Immature natural killer cell (primary cell): ENCODE measurements around the gene CHST9. TPM values are rescaled to one million over a fixed set of nuclear protein-coding genes. Genes with fewer than 3 reads are reported as not detected.

ENCODE experiments used
- DNase-seq, 3 donors: peaks; one replicate each; pipeline ENCODE4 v3.0.0; 2022; ENCODE audit warnings: mixed read lengths in 1 of 3
- H3K27ac Mint-ChIP-seq, 6 donors: one replicate each; pipeline ENCODE4 v1.8.0; 2020; ENCODE audit warnings: mixed read lengths in 6 of 6, mild to moderate bottlenecking in 5 of 6, inconsistent platforms in 4 of 6, moderate library complexity in 3 of 6
- H3K27me3 Mint-ChIP-seq, 3 donors: one replicate each; pipeline ENCODE4 v1.8.0; 2020 to 2021; ENCODE audit warnings: low read depth in 3 of 3, mild to moderate bottlenecking in 3 of 3, mixed read lengths in 3 of 3, moderate library complexity in 3 of 3, inconsistent platforms in 1 of 3
- H3K36me3 Mint-ChIP-seq, 3 donors: one replicate each; pipeline ENCODE4 v1.8.0; 2020; ENCODE audit warnings: mixed read lengths in 3 of 3, inconsistent platforms in 2 of 3, mild to moderate bottlenecking in 2 of 3
- H3K4me1 Mint-ChIP-seq, 2 donors: one replicate each; pipeline ENCODE4 v1.8.0; 2020; ENCODE audit warnings: inconsistent platforms in 2 of 2, mild to moderate bottlenecking in 2 of 2, mixed read lengths in 2 of 2, moderate library complexity in 1 of 2
- H3K4me3 Mint-ChIP-seq, 5 donors: one replicate each; pipeline ENCODE4 v1.8.0; 2020; ENCODE audit warnings: mild to moderate bottlenecking in 5 of 5, mixed read lengths in 5 of 5, inconsistent platforms in 3 of 5, moderate library complexity in 3 of 5
- H3K9me3 Mint-ChIP-seq, 6 donors: one replicate each; pipeline ENCODE4 v1.8.0; 2020; ENCODE audit warnings: mild to moderate bottlenecking in 6 of 6, mixed read lengths in 6 of 6, inconsistent platforms in 4 of 6, moderate library complexity in 3 of 6
- polyA plus RNA-seq, 3 donors: library from polyadenylated mRNA; unstranded; fragments of 300-500 nt; fragmentation: Illumina TruSeq; gene quantifications; one replicate each; pipeline ENCODE4 v1.2.3, GENCODE V29; 2021

CHST9 gene
- polyA plus RNA-seq, 3 donors from 2014 or later, result not detected

GRCh38 chr18:27045342-27045741 lies 139.8 kb downstream of the CHST9 start:
- no peak overlapping the region for H3K4me3 Mint-ChIP-seq
- H3K4me1 Mint-ChIP-seq, result no peaks in the 10 kb centered on the region
- peaks cover 2 to 31% (median 8%) of the 10 kb centered on the region in 6 donors for H3K9me3 Mint-ChIP-seq
- H3K27ac Mint-ChIP-seq, result no peak overlapping the region
- no peak for DNase-seq
- H3K27me3 Mint-ChIP-seq, result peaks cover 0 to 2% (median 0%) of the 10 kb centered on the region in 3 donors
- H3K36me3 Mint-ChIP-seq, result no peaks in the 10 kb centered on the region

GRCh38 chr18:27042177-27042576 lies 142.9 kb downstream of the CHST9 start:
- Mint-ChIP-seq H3K4me3 (no peak overlapping the region), H3K27ac (no peak overlapping the region), H3K27me3 (no peaks in the 10 kb centered on the region), H3K36me3 (no peaks in the 10 kb centered on the region), H3K9me3 (peaks cover 2 to 10% (median 4%) of the 10 kb centered on the region in 6 donors), H3K4me1 (no peaks in the 10 kb centered on the region)
- no peak for DNase-seq

GRCh38 chr18:27040796-27041195 lies 144.3 kb downstream of the CHST9 start:
- no peak for DNase-seq
- H3K9me3 Mint-ChIP-seq, result peaks cover 2 to 10% (median 5%) of the 10 kb centered on the region in 6 donors
- no peak overlapping the region for H3K27ac Mint-ChIP-seq
- H3K36me3 Mint-ChIP-seq, result no peaks in the 10 kb centered on the region
- H3K27me3 Mint-ChIP-seq, result no peaks in the 10 kb centered on the region
- no peak overlapping the region for H3K4me3 Mint-ChIP-seq
- H3K4me1 Mint-ChIP-seq, result no peaks in the 10 kb centered on the region

GRCh38 chr18:27033722-27034121 lies 151.4 kb downstream of the CHST9 start:
- Mint-ChIP-seq H3K9me3 (peaks cover 0 to 27% (median 7%) of the 10 kb centered on the region in 6 donors), H3K4me3 (no peak overlapping the region), H3K27me3 (peaks cover 0 to 1% (median 0%) of the 10 kb centered on the region in 3 donors), H3K36me3 (peaks cover 0 to 3% (median 0%) of the 10 kb centered on the region in 3 donors), H3K27ac (no peak overlapping the region), H3K4me1 (no peaks in the 10 kb centered on the region)
- no peak for DNase-seq

- Mint-ChIP-seq H3K4me1 (no peaks in the 10 kb centered on the region), H3K4me3 (no peak overlapping the region), H3K36me3 (peaks cover 0 to 3% (median 0%) of the 10 kb centered on the region in 3 donors), H3K27ac (no peak overlapping the region), H3K9me3 (peaks cover 0 to 26% (median 7%) of the 10 kb centered on the region in 6 donors), H3K27me3 (peaks cover 0 to 1% (median 0%) of the 10 kb centered on the region in 3 donors)
- DNase-seq, result no peak
These were observed 154.7 kb downstream of the CHST9 start for GRCh38 chr18:27030421-27030820.

GRCh38 chr18:27022477-27022876 lies 162.6 kb downstream of the CHST9 start:
- DNase-seq, result no peak
- no peak overlapping the region for H3K27ac Mint-ChIP-seq
- peaks cover 0 to 5% (median 0%) of the 10 kb centered on the region in 3 donors for H3K27me3 Mint-ChIP-seq
- no peak overlapping the region for H3K4me3 Mint-ChIP-seq
- H3K4me1 Mint-ChIP-seq, result no peaks in the 10 kb centered on the region
- peaks cover under 1 to 12% (median 5%) of the 10 kb centered on the region in 6 donors for H3K9me3 Mint-ChIP-seq
- H3K36me3 Mint-ChIP-seq, result no peaks in the 10 kb centered on the region

GRCh38 chr18:27017901-27018500 lies 167.1 kb downstream of the CHST9 start:
- no peak overlapping the region for H3K4me3 Mint-ChIP-seq
- H3K27ac Mint-ChIP-seq, result no peak overlapping the region
- no peaks in the 10 kb centered on the region for H3K4me1 Mint-ChIP-seq
- no peak for DNase-seq
- peaks cover 0 to 3% (median 0%) of the 10 kb centered on the region in 3 donors for H3K27me3 Mint-ChIP-seq
- H3K9me3 Mint-ChIP-seq, result peaks cover 2 to 12% (median 8%) of the 10 kb centered on the region in 6 donors
- H3K36me3 Mint-ChIP-seq, result no peaks in the 10 kb centered on the region

- Mint-ChIP-seq H3K27ac (no peak overlapping the region), H3K4me3 (no peak overlapping the region), H3K9me3 (peaks cover 0 to 8% (median 5%) of the 10 kb centered on the region in 6 donors), H3K27me3 (peaks cover 0 to 3% (median 0%) of the 10 kb centered on the region in 3 donors), H3K4me1 (no peaks in the 10 kb centered on the region), H3K36me3 (peaks cover 0 to 4% (median 0%) of the 10 kb centered on the region in 3 donors)
- DNase-seq, result no peak
These were observed 170.3 kb downstream of the CHST9 start for GRCh38 chr18:27014841-27015240.

GRCh38 chr18:27010784-27011183 lies 174.3 kb downstream of the CHST9 start:
- H3K9me3 Mint-ChIP-seq, result peaks cover 0 to 11% (median 2%) of the 10 kb centered on the region in 6 donors
- no peak for DNase-seq
- no peak overlapping the region for H3K4me3 Mint-ChIP-seq
- H3K4me1 Mint-ChIP-seq, result no peaks in the 10 kb centered on the region
- H3K27me3 Mint-ChIP-seq, result peaks cover 0 to 3% (median 0%) of the 10 kb centered on the region in 3 donors
- no peak overlapping the region for H3K27ac Mint-ChIP-seq
- H3K36me3 Mint-ChIP-seq, result peaks cover 0 to 4% (median 0%) of the 10 kb centered on the region in 3 donors

- H3K27ac Mint-ChIP-seq, result no peak overlapping the region
- no peaks in the 10 kb centered on the region for H3K4me1 Mint-ChIP-seq
- peaks cover 0 to 4% (median 0%) of the 10 kb centered on the region in 3 donors for H3K36me3 Mint-ChIP-seq
- peaks cover 0 to 3% (median 0%) of the 10 kb centered on the region in 3 donors for H3K27me3 Mint-ChIP-seq
- H3K9me3 Mint-ChIP-seq, result peaks cover 0 to 11% (median 2%) of the 10 kb centered on the region in 6 donors
- no peak for DNase-seq
- H3K4me3 Mint-ChIP-seq, result no peak overlapping the region
These were observed 175.8 kb downstream of the CHST9 start for GRCh38 chr18:27009293-27009692.

GRCh38 chr18:27008575-27008974 lies 176.5 kb downstream of the CHST9 start:
- no peak for DNase-seq
- Mint-ChIP-seq H3K36me3 (peaks cover 0 to 4% (median 0%) of the 10 kb centered on the region in 3 donors), H3K27ac (no peak overlapping the region), H3K27me3 (peaks cover 0 to 3% (median 0%) of the 10 kb centered on the region in 3 donors), H3K4me3 (no peak overlapping the region), H3K4me1 (no peaks in the 10 kb centered on the region), H3K9me3 (peaks cover 0 to 11% (median 2%) of the 10 kb centered on the region in 6 donors)

- H3K27me3 Mint-ChIP-seq, result peaks cover 0 to 3% (median 0%) of the 10 kb centered on the region in 3 donors
- H3K9me3 Mint-ChIP-seq, result peaks cover 0 to 11% (median 2%) of the 10 kb centered on the region in 6 donors
- no peak overlapping the region for H3K4me3 Mint-ChIP-seq
- no peak for DNase-seq
- H3K27ac Mint-ChIP-seq, result no peak overlapping the region
- H3K4me1 Mint-ChIP-seq, result no peaks in the 10 kb centered on the region
- H3K36me3 Mint-ChIP-seq, result peaks cover 0 to 4% (median 0%) of the 10 kb centered on the region in 3 donors
These were observed 177.2 kb downstream of the CHST9 start for GRCh38 chr18:27007880-27008279.

GRCh38 chr18:27005589-27005988 lies 179.5 kb downstream of the CHST9 start:
- Mint-ChIP-seq H3K27me3 (no peaks in the 10 kb centered on the region), H3K4me1 (no peaks in the 10 kb centered on the region), H3K36me3 (peaks cover 0 to 4% (median 0%) of the 10 kb centered on the region in 3 donors), H3K4me3 (no peak overlapping the region), H3K27ac (no peak overlapping the region), H3K9me3 (peaks cover 0 to 12% (median 3%) of the 10 kb centered on the region in 6 donors)
- no peak for DNase-seq

GRCh38 chr18:27004056-27004829 lies 180.9 kb downstream of the CHST9 start:
- Mint-ChIP-seq H3K9me3 (peaks cover 0 to 12% (median under 1%) of the 10 kb centered on the region in 6 donors), H3K27ac (no peak overlapping the region), H3K36me3 (no peaks in the 10 kb centered on the region), H3K4me3 (no peak overlapping the region), H3K27me3 (no peaks in the 10 kb centered on the region), H3K4me1 (no peaks in the 10 kb centered on the region)
- no peak for DNase-seq
